ENCODE data around the gene GID8. TPM values are rescaled to one million over a fixed set of nuclear protein-coding genes. Genes with fewer than 3 reads are reported as not detected.

GID8 gene
- total and polyA plus RNA-seq, 2 experiments from 2014 or later, result 41.8 to 106 TPM

GRCh38 chr20:62957136-62958117 is 19.5 kb downstream of the GID8 start (continued):
- no peak for TF ChIP-seq STAT1 (IDR thresholded peaks at IDR 0.05; ENCODE audit: unreplicated experiment)
- TF ChIP-seq POLR2AphosphoS5 (IDR thresholded peaks at IDR 0.05; ENCODE audit: low read depth), result no peak
- TF ChIP-seq ZNF331 (CRISPR knock-in tag; IDR thresholded peaks at IDR 0.05; ENCODE audit: low read depth), result no peak
- no peak for TF ChIP-seq CREB1 (CRISPR knock-in tag; IDR thresholded peaks at IDR 0.05; ENCODE audit: low read depth)
- TF ChIP-seq EZH2phosphoT487 (IDR thresholded peaks at IDR 0.05; ENCODE audit: unreplicated experiment), result no peak
- no peak for TF ChIP-seq EZH2 (IDR thresholded peaks at IDR 0.05; ENCODE audit: low read depth, unreplicated experiment)
- TF ChIP-seq NANOG (IDR thresholded peaks at IDR 0.05; ENCODE audit: borderline replicate concordance), result no peak
- TF ChIP-seq REST (IDR thresholded peaks at IDR 0.05; ENCODE audit: unreplicated experiment), result no peak
- no peak for TF ChIP-seq JUNB (IDR thresholded peaks at IDR 0.05; ENCODE audit: unreplicated experiment)
- no peak for TF ChIP-seq ETS1 (IDR thresholded peaks at IDR 0.05)

DNA sequence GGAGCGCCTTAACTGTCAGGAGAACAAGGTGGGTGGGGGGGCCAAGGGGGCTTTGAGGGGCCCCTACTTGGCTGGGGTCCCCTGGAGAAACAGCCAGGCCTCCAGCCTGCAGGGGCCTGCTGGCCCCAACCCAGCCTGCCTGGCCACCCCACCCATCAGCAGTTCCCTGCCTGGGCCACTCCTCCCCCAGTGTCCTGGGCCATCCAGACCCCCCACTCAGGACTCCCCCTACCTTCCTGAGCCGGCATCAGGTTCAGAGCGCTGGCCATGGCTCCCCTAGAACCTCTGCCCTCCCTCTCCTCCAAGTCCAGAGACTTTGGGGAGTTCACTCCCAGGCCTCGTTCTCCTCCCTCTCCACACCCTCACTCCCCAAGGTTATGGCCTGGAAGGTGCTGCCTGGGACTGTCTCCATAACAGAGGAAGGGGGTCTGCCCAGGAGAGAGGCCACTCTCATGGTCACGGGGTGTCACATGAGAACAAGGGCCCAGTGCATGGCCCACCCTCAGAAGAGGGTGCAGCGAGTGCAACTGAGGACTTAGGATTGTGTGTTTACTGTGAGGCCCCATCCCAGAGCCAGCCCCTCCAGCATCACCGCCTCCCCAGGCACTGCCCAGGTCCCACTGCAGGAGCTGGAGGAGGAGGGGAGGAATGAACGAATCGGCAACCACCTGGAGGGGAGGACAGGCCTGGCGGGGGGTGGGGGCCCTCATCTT is 20.6 kb downstream of the GID8 start:
- no peaks in the 10 kb centered on the region for H3K9me3 Mint-ChIP-seq
- H3K4me3 Mint-ChIP-seq, result no peak overlapping the region
- Histone ChIP-seq H2AFZ (no peak overlapping the region), H3F3A (replicated peaks; ENCODE audit: low read depth) (0 out of 2 replicates have a peak, but pooled peaks cover 8% of the 10 kb centered on the region), H3K9me2 (ENCODE audit: insufficient read depth) (no peaks in the 10 kb centered on the region), H3K27ac (ENCODE audit: low read depth) (no peak overlapping the region), H3K27me3 (ENCODE audit: insufficient read depth) (no peaks in the 10 kb centered on the region), H3K4me2 (no peak overlapping the region), H4K20me1 (replicated peaks; ENCODE audit: insufficient read depth) (no peaks in the 10 kb centered on the region; the same call in 1 of the 2 replicates), H3K36me3 (ENCODE audit: insufficient read depth) (no peaks in the 10 kb centered on the region), H3K4me1 (ENCODE audit: insufficient read depth) (peaks cover 12% of the 10 kb centered on the region), H3K4me3 (no peak overlapping the region), H3K79me2 (replicated peaks; ENCODE audit: insufficient read depth) (peaks cover 19% of the 10 kb centered on the region)
- H3K4me1 Mint-ChIP-seq, result peaks cover 14% of the 10 kb centered on the region
- H3K27ac Mint-ChIP-seq, result no peak overlapping the region
- peaks cover 8% of the 10 kb centered on the region; the same call in 2 of the 3 replicates for H3K36me3 Mint-ChIP-seq (ENCODE audit: low read depth)
- ATAC-seq (no peak), DNase-seq (ENCODE audit: low spot score) (no peak)
- TF ChIP-seq POLR2AphosphoS5 (IDR thresholded peaks at IDR 0.05; ENCODE audit: low read depth), result no peak
- no peak for TF ChIP-seq NANOG (IDR thresholded peaks at IDR 0.05; ENCODE audit: borderline replicate concordance)
- no peak for TF ChIP-seq ETS1 (IDR thresholded peaks at IDR 0.05)
- TF ChIP-seq EZH2phosphoT487 (IDR thresholded peaks at IDR 0.05; ENCODE audit: unreplicated experiment), result no peak
- TF ChIP-seq EZH2 (IDR thresholded peaks at IDR 0.05; ENCODE audit: low read depth, unreplicated experiment), result no peak
- TF ChIP-seq REST (IDR thresholded peaks at IDR 0.05; ENCODE audit: unreplicated experiment), result no peak
- TF ChIP-seq CREB1 (CRISPR knock-in tag; IDR thresholded peaks at IDR 0.05; ENCODE audit: low read depth), result no peak
- H3K27me3 Mint-ChIP-seq (ENCODE audit: insufficient read depth, low read depth, poor library complexity), result peaks cover 10% of the 10 kb centered on the region

Data from GM23338 (cell line).